Lower leg skin (tissue), 4 donors: ENCODE results near the gene DUSP19. TPM values are rescaled to one million over a fixed set of nuclear protein-coding genes. Genes with fewer than 3 reads are reported as not detected.

Experiments used
- DNase-seq, 2 donors: peaks; one replicate each; pipeline ENCODE4 v3.0.0-alpha.2; 2019; ENCODE audit warnings: low spot score in 2 of 2
- H3K4me3 ChIP-seq: fragments of 200-600 bp; sonication (generic); 2 replicates; pipeline ENCODE4 v1.5.1; 2017; ENCODE audit warnings: mild to moderate bottlenecking, low read depth; ENCODE audit not compliant: poor library complexity, severe bottlenecking
- POLR2A ChIP-seq, 2 donors: fragments of 450-650 bp; IDR thresholded peaks; one replicate each; pipeline ENCODE4 v1.6.1; 2016 to 2017; ENCODE audit warnings: antibody characterized with exemption in 2 of 2, mild to moderate bottlenecking in 1 of 2, moderate library complexity in 1 of 2
- WGBS, 2 donors: methylation state at CpG; one replicate each; pipeline ENCODE4 v1.1.5; 2018; 5-methylcytosine and 5-hydroxymethylcytosine counted together
- intact Hi-C: fragments of 100-400 bp; cut with DNase I; formaldehyde crosslinking; loops from one replicate; pipeline ENCODE4 v1.15.0; 2023; ENCODE audit warnings: low total_unique reads
- total RNA-seq, 4 donors: library from RNA; depleted of rRNA; stranded (reverse); fragments of >200 nt; gene quantifications; one replicate each; pipeline ENCODE4 v1.1.0, GENCODE V29; 2016
- TF ChIP-seq, protein P1 (sequence below), 3 donors: fragments of 450-650 bp; IDR thresholded peaks; one replicate each; pipeline ENCODE4 v1.5.1; 2016; ENCODE audit warnings: antibody characterized with exemption in 3 of 3, mild to moderate bottlenecking in 3 of 3, moderate library complexity in 2 of 3

The DUSP19 gene
- total RNA-seq, 4 donors from 2014 or later: 1.1 to 2.0 (median 1.5) TPM

DNA sequence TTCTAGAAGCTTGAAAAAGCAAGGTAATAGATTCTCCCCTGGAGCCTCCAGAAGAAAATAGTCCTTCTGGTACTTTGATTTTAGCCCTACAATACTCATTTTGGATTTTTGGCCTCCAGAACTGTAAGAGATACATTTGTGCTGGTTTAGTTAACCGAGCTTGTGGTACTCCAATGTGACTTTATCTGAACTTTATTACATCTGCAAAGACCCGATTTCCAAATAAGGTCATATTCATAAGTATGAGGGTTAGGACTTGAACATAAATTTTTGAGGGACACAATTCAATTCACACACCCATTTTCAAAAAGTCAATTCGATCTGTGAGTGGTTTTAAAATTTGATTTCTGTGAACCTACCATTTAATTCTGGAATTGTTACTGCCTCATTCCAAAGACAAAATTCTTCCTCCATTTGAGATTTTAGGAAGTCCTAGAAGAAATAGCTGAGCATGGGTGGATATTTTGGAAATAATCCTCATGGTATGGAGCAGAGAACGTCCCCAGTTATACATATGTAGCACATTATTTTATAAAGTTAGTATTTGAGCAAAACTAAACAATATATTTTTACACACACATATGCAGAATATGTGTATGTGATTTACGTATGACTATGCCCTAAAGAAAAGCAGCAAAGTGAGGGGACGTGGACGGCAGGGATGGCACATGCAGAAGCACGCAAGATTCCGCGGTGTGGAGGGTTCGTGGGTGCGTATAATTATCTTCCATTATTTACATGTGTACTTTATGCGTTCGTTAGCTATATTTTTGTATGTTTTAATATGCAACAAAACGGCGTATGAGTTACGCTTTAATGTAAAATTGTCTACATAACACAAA is 44.8 kb downstream of the DUSP19 start:
- intact Hi-C loops: no loop called here
- TF ChIP-seq, protein P1, sequence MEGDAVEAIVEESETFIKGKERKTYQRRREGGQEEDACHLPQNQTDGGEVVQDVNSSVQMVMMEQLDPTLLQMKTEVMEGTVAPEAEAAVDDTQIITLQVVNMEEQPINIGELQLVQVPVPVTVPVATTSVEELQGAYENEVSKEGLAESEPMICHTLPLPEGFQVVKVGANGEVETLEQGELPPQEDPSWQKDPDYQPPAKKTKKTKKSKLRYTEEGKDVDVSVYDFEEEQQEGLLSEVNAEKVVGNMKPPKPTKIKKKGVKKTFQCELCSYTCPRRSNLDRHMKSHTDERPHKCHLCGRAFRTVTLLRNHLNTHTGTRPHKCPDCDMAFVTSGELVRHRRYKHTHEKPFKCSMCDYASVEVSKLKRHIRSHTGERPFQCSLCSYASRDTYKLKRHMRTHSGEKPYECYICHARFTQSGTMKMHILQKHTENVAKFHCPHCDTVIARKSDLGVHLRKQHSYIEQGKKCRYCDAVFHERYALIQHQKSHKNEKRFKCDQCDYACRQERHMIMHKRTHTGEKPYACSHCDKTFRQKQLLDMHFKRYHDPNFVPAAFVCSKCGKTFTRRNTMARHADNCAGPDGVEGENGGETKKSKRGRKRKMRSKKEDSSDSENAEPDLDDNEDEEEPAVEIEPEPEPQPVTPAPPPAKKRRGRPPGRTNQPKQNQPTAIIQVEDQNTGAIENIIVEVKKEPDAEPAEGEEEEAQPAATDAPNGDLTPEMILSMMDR (IDR thresholded peaks at IDR 0.05): no peak
- no peak for TF ChIP-seq POLR2A (IDR thresholded peaks at IDR 0.05)
- DNase-seq: no peak
- peak overlapping the region; percentile 63 for H3K4me3 ChIP-seq
- WGBS, 2 donors: 24 to 26% methylated on average over 17 of the region's 17 CpGs

DNA sequence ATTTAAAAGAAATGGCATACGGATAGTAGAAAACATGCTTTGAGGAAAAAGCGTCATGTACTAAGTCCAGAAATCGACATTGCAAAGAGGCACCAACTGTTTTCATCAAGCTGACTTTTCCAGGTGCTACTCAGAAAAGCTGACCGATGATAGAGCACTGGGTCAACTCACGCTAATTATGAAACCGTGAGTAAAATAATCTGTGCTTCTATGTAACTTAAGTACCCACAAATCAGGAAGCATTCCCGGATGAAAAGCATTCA is 45.3 kb downstream of the DUSP19 start:
- intact Hi-C loops: no loop called here
- H3K4me3 ChIP-seq: peak overlapping the region; percentile 63
- 0 to 1% methylated on average over 7 of the region's 7 CpGs for WGBS, 2 donors
- TF ChIP-seq, protein P1 (IDR thresholded peaks at IDR 0.05): no peak
- no peak for TF ChIP-seq POLR2A (IDR thresholded peaks at IDR 0.05)
- DNase-seq: no peak

DNA sequence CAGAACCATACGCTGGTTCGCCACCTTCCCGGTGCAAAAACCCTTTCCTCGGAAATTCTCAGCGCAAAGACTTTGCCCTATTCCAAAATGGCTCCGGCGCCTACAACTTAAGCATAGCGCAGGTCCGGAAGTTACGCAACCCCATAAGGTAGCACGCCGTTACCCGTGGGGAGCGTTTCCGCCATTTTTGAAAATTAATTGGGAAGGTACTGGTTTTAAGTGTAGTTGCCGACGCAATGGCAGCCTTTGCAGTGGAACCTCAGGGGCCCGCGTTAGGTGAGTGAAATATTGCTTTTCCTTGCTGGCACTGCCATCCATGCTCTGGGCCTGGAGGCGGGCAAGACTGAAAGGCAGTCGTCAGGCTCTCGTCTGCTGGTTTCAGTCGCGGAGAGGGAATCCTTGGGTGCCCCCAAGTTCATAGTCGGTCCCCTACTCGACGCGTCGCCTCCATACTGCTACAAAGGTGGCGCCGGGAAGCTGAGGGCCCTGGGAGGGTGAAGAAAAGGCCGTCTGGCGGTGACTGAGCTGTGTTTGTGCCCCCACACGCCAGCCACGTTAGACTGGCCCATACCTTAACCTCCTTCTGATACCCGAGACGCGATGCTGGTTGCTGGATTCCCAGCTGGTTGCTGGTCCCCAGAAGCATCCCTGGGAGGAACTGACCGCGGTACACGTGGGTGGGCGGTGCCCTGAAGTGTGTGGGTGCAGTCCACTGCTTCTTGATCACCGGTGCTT is 45.8 kb downstream of the DUSP19 start, which contains the start of gene NUP35:
Gene NUP35, plus strand, starts transcription at position 222 of the 735 bp plus-strand sequence. Its CDS starts 15 bp downstream, at position 237.
- intact Hi-C loops: no loop called here
- 0% methylated on average over 41 to 43 of the region's 43 CpGs for WGBS, 2 donors
- TF ChIP-seq, protein P1 (IDR thresholded peaks at IDR 0.05): no peak
- TF ChIP-seq POLR2A (IDR thresholded peaks at IDR 0.05): no peak
- H3K4me3 ChIP-seq: peak within 1 kb of the TSS; percentile 63
- peak; percentile 89 to 96 for DNase-seq

DNA sequence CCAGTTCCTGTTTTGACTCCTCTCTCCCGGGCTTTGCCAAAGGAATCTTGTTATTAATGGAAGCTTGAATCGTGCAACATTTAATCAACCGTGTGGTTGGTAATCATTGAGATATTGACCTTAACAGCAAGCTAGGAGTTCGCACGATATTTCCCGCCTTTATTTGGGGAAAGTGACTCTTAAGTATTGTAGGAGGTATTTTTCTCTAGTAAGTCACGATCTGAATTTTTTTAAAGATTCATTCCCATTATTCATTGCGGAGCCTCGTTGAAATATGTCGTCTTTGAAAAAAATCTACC is 46.4 kb downstream of the DUSP19 start:
- intact Hi-C loops: no loop called here
- H3K4me3 ChIP-seq: peak overlapping the region; percentile 63
- 0% methylated on average over 10 of the region's 10 CpGs for WGBS, 2 donors
- TF ChIP-seq, protein P1 (IDR thresholded peaks at IDR 0.05): no peak
- TF ChIP-seq POLR2A (IDR thresholded peaks at IDR 0.05): no peak
- no peak for DNase-seq

DNA sequence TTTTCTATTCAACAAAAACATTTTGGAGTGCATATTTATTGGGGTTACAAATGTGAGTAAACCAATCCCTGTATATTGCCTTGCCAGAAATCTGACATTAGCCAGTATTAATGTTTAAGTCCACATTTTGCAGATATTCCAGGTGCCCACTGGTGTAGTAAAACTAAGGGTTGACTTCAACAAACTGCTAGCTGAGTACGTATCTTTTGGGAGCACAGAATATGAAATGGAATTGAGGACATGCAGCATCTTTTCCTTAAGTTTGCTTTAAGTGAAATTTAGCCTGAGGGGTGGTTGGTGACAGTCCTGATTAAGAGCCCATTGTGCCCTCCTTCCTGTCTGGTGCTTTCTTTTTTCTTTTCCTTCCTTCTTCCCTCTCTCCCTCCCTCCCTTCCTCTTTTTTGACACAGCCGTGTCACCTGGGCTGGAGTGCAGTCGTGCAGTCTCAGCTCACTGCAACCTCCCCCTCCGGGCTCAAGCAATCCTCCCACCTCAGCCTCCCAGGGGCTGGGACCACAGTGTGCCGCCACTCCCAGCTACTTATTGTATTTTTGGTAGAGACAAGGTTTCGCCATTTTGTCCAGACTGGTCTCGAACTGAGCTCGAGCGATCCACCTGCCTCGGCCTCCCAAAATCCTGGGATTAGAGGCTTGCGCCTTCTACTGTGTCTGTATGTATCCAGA is 47.3 kb downstream of the DUSP19 start:
- TF ChIP-seq, protein P1 (IDR thresholded peaks at IDR 0.05): no peak
- H3K4me3 ChIP-seq: no peak overlapping the region
- intact Hi-C loops: no loop called here
- WGBS, 2 donors: 76 to 77% methylated on average over 11 of the region's 11 CpGs
- DNase-seq: no peak
